8988T (cell line): Measurements from ENCODE around the gene MRPS22.
"Not testable (repeated sequence)": the region's sequence is repeated elsewhere in the genome, so short reads cannot be mapped to it uniquely, and the experiment has no call there.

Experiments used
- DNase-seq: peaks from one replicate; pipeline ENCODE4 v3.0.0; 2011

MRPS22 gene

DNA sequence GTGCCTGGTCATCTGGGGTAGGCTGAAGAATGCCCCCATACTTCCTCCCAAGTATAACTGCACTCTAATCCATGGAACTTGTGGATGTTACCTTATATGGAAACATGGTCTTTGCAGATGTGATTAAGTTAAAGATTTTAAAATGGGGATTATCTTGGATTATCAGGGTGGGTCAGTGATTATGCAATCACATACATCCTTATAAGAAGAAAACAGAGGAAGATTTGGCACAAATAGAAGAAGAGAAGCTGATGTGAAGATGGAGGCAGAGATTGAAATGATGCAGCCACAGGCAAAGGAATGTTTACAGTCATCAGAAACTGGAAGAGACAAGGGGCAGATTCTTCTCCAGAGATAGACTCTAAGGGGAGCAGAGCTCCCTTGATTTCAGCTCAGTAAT, 1.8 kb upstream of the MRPS22 start:
- DNase-seq = no peak

DNA sequence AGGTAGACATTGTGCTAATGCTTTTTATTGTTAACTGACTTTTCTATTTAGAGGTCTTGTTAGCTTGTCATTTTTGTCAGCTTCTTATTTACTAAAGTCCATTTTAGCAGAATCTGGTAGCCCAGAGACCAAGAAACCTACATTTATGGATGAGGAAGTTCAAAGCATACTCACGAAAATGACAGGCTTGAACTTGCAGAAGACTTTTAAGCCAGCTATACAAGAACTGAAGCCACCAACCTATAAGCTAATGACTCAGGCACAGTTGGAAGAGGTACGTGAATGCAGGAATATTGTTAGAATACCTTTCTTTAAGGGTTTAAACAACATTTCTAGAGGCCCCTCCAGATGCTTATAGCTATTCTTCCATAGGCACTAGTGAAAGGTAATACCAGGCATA, 3.0 kb downstream of the MRPS22 start:
- no peak for DNase-seq

DNA sequence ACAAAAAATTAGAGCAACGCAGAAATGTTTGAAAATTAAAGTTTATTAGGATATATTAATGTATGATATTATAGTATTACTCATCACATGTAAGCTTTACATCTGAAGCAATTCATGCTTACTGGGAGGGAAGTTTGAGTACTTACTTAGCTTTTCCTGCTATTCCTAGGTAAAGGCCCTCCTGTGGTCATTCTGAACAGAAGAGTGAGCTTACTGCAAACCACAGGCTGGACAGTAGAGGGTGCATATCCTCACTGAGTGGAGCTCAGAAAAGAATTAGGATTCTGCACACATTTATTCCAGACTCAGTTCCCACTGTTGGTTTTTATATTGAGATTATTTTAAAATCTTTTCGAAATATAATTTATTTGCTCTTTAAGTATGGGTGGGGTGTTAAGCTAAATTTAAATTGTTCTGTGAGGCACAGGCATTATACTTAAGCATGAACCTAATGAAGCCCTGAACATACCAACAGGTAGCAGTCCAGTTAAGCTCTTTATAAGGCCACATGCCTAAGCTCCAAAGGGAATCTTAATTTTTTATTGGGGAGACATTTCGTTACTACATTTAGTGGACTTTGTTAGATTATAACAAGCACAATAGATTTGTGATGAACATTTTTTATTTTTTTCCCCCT, 10.2 kb downstream of the MRPS22 start:
- no peak for DNase-seq

DNA sequence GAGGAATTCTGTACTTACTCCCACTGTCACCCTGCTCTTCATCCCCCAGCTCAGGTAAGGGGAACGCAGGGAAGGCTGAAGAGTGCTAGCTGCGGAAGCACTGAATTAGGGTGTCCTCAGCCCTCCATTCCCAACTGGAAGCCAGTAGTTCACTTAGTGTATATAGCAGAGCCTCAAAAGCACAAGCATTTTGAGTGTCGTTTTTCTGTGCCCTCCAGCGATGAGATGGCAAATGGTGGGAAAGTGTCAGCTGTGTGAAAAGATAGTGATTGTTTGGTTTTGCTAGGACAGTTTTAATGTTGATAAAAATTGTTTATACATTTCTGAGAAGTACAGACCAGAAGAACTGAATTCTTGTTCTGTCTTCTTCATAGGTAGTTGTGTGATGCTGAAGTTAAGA, 10.8 kb downstream of the MRPS22 start:
- DNase-seq = no peak

DNA sequence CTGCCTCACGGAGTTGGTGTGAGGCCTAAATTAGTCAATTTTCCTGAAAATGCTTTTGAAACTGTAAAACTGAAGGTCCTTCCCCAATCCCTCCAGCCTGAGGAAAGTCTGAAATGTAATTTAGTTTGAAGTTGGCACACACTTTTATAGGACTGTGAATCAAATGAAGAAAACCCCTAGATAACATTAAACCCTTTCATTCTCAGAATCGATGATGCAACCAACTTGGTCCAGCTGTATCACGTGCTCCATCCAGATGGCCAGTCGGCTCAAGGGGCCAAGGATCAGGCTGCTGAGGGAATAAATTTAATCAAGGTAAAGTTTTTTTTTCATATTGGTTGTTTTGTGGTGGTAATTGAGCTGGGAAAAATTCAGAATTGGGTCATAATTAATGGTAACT, 11.7 kb downstream of the MRPS22 start:
- DNase-seq = no peak

DNA sequence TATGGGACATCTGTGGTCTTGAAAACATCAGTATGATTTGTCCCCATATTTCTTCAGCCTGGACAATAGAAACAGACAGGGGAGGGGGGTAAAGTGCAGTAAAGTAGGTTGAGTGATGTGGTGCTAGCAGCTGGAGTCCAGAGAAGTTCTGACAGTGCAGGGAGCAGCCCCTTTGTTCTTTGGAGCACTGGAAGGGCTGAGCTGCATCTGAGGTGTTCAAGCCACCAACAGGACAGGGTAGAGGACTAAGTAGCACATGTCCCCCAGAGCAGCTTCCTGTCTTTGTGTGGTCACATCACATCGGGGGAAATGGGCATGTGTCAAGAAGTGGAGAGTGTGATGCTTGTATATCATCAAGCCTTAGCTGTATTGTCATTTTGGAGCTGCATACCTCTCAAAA, 12.1 kb downstream of the MRPS22 start:
- DNase-seq = no peak

DNA sequence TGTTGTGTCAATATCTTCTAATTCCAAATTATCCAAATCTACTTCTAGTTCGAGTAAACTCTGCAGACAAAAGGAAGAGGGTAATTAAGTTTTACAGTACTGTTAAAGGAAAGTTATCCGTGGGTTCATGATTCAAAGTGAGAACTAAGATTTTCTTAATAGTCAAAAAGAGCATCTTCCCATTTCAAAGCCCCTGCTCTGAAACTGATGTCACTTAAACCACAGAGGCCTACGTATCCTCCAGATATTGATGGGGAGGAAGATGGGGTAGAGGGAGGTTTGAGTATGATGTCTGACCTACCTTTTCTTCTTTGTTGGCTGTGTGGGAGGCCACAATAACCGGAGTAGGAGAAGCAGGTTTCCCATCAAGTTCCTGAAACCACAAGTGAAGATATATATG, 14.1 kb downstream of the MRPS22 start:
- no peak for DNase-seq

DNA sequence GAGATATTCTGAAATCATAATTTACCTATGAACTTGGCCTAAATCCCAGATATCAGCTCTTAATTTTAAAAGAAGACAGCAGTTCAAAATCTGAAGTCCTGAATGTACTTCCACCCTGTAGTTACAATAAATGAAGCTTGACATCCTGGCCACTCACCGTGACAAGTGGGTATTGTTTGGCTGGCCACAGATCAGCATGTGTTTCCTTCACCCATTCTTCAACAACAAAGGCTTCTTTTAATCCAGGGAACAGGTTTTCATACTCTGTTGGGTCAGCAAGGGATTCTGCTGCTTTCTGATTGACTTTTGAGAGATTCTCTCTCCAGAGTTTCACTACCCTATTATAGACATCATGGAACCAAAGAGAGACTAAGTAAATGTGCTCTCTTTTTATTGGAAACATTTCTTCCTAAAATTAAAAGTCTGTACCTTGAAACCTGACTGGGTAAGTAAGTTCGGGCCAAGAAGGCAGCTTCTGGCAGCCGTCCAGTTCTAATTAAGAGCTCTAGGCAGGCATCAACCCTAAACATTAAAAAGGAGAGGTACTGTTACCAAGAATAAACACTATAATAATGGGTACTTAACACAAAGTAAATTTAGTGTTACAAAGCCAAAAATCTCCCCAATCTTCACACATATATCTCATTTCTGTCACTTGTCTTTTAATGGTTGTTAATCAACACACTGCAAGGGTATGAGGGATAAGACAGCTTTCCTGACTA, 15.2 kb downstream of the MRPS22 start:
- DNase-seq = no peak

DNA sequence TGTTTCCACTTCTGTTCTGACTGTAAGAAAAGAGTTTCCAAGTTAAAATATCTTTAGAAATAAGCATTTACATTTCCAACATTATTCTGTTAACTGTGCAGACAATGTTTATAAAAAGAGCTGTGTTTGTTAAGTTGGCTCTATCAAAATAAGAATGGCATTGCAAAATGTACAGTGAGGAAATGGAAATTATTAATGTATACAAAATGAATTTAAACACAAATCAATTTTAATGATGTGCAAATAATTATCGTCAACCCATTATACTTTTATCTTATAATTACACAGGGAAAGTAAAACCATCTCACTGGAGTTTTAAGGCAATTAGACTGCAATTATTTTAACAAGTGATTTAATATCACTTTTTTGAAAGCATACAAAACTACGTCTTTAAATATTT, 17.5 kb downstream of the MRPS22 start:
- DNase-seq = no peak

DNA sequence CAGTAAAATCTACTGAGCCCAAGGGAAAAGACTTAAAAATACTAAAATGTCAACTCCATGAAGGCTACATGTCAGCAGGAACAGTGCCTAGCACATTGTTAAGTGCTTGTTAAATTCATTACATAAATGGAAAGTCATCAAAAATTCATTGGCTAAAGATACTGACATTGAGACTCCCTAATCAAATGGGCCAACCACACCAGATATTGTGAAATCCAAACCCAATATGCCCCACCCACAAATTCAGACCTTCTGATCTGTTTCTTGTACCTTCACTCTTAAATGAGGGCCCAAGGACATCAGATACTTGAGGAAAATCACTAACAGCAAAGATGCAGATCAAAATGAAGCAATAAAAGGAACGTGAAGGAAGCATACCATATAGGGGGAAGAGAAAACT, 20.7 kb downstream of the MRPS22 start:
- no peak for DNase-seq

DNA sequence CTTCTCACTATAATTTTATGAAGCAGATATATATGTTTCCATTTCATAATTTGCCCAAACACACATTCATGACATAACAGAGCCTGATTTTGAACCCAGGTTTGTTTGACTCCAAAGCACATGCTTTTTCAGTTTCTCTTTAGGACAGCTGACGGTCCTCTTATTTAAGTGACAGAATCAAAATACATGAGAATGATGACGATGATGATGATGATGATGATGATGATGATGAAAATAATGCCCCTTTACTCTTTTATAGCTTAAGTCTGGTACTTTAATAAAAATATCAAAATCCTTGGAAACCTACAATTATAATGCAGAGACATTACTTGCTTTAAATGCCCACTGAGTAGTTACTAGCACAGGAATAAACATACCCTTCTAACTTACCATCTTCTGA, 30.3 kb downstream of the MRPS22 start:
- DNase-seq = no peak

DNA sequence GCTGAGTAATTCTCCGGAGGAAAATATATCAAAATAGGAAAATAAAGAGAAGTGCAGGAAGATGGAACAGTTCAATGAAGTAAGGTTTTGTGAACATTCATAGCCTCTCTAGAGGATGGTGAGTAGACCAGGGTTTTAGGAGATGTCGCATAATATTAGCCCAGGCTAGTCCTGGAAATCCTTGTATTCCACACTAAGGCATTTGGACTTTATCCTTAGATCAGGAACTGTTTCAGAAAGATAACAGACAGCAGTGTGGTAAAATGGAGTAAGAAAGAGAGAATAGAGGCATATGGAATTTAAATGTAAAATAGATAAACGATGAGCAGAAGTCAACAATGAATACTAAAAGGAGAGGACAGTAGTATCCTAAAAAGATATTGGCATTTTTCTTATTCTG, 33.6 kb downstream of the MRPS22 start:
- no peak for DNase-seq

DNA sequence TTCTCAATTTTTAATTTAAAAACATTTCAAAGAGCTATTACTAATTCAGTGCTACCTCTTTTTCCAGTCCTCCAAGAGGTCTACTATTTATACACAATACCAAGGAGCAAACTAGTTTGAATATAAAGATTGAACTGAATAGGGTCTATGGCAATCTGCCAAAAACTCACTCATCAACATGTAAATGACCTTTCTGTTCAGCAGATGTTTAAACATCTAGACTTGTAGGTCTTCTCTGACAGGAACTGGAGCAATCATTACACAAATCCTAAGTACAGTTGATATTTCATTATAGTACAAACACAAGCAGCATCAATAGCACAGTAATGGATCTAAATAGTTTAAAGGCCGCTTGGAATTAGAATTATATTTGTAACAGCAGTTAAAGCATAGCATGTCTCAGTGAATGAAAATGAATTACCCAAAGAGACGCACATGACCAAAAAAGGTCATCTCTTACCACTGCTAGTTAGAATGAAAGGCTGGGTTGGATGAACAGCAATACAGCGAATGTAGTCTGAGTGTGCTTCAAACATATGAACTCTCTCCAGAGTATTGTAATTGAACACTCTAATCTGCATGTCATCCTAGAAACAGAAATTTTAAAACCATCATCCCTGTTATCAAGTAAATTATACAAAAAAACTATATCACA, 34.9 kb downstream of the MRPS22 start:
- no peak for DNase-seq

DNA sequence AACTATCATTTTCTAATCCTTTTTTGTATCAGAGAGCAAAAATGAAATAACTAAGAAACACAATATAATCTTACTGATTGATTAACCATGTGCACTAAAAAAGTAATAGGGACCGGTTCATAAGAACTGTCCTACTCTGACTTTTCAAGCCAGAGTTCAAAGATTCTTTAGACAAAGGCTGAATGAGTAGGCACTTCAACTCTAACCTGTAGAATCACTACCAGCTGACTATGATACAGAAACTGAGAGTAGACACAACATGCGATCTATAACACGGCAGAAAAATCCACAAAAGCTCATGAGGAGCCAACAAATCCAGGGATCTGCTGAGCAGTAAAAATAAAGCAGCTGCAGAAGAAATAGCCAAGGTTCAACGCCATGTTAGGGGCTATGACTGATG, 36.8 kb downstream of the MRPS22 start:
- DNase-seq = no peak

DNA sequence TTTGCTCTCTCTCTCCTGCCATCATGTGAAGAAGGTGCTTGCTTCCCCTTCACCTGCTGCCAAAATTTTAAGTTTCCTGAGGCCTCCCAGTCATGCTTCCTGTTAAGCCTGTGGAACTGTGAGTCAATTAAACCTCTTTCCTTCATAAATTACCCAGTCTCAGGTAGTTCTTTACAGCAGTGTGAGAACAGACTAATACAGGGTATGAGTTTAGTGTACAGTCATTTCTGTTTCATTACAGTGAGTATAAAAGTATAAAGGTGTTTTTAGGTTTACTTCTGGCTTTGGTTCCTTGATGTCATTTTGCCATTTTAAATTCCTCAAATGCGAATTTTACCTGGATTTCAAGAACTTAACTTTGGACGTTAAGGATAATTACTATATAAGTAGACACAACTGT, 38.5 kb downstream of the MRPS22 start:
- DNase-seq = not testable (repeated sequence)

DNA sequence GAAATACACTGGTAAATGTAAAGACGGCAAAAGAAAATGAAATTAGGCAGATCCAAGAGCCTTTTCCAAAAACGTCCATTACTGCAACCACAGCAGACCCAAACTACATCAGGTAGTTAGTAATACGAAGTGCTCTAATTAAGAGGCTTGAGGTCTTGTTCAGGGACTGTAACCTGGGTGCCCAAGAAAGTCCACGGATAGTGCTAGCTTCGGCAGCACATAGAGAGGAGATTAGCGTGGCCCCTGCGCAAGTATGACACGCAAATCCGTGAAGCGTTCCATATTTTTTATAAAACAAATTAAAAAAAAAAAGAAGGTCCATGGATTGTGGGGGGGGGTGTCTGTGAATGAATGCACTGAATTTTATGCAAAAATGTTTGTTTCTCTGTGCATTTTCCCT, 44.3 kb downstream of the MRPS22 start:
- DNase-seq = no peak

DNA sequence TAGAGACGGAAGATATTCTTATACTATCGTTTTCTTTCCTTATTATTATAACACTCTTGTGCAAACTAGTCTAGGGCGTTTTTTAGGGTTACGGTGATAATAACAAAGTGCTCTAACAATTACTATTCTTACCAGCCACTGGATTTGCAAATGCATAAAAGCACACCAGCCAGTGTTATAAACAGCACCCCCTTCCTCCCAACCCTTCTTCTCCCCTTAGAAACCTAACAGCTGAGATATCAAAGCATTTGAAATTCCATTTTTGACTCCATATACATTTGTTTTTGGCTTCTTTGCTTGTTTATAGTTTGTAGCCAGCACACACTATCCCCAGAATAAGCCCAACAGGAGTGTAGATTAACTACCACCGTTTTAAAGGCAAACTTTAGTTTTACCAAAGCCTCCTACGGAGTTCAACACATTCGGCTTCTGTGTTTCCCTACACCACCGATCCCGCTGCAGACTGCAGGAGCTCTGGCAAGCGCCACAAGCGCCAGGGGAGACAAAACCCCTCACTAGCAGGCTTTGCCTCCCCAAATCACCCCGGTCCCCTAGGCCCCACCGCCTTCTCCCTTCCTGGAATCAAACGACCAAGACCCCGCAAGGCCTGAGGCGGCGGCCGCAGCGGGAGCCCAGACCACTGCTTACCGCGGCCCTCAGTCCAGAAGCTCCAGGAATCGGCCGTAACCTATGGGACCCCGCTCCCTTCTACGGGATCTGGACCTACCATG, 45.2 kb downstream of the MRPS22 start:
- DNase-seq = no peak

DNA sequence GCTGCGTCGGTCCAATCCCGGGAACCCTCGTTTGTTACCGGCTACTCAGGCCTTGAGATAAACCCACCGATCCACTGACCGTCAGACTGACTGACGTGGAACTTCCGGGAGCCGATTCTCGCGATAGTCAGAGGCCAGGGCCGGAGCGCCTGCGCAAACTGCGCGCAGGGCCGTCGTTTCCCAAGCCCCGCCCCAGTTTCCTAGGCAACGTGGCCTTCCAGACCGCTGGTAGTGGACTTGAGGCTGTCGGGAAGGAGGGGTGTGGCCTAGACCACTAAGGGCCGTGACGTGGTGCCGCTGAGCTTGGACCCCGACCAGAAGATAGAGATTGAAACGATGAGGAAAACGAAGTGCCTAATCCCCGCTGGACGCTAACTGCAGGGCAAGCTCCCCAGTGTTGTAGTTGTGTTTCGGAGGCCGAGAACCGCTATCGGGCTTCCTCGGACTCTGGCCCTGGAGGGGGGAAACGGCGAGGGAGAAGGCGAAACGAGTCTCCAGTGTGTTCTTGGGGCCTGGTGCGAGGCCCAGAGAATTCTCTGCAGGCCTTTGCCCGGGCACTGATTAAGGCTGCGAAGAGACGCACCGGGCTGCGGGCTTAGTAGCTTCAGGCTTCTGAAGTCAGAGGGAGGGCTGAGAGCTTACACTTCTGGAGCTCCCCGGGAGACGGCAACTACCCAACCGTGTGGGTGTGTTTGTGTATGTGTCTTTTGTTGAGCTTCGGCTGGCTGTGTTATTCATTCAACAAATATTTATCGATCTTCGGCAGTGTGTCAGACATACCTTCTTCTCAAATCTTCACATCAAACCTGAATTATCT, 45.9 kb downstream of the MRPS22 start, which contains the start of gene COPB2:
TSS of gene COPB2 (minus strand) at position 96 of the 817 bp plus-strand sequence. CDS start 97 bp downstream, outside the sequence.
- DNase-seq = peak; percentile 85

DNA sequence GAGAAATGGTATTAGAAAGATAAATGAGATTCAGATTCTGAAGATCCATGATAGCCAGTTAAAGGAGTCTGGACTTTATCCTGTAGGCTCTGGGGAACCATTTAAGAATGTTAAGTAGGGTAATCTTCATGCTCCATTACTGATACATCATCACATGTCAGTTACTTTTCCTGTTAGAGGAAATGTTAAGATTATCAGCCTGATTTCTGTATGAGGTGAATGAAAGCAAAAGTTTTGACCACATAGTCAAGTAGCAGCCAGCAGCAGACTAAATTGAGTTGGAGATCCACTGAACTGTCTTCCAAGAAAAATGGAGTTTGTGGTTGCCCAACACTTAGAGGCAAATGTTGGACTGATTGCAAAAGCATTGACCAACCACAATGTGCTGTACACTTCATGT, 50.3 kb downstream of the MRPS22 start:
- DNase-seq = no peak

DNA sequence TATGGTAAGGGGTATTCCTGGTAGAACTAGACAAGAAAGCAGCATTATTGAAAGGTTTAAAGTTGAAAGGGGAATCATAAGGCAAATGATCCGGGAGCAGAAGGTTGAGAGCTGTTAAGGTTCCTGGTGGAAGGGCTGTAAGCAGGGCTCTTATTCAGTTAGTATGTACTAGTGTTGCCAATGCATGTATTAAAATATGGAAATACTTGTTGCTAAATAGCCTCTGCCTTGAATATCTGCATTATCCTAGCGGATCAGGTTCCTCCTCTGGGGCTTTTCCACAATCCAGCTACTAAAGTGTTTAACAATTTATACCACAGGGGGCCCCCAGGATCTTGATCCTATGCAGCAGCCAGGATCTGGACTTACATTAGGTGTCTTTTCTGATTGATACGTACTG, 52.9 kb downstream of the MRPS22 start:
- DNase-seq = no peak

DNA sequence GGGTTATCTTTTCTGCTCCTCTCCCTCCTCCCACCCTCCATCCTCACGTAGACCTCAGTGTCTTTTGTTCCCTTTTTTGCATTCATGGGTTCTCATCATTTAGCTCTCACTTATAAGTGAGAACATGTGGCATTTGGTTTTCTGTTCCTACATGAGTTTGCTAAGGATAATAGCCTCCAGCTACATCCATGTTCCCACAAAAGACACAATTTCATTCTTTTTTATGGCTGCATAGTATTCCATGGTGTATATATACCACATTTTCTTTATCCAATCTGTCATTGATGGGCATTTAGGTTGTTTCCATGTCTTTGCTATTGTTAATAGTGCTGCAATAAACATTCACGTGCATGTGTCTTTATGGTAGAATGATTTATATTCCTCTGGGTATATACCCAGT, 57.3 kb downstream of the MRPS22 start:
- DNase-seq = not testable (repeated sequence)
